H1 (cell line): Measurements from ENCODE around the gene NFKB1. TPM values are rescaled to one million over a fixed set of nuclear protein-coding genes. Genes with fewer than 3 reads are reported as not detected.

ENCODE experiments used
- CTCF ChIA-PET: fragments of 300-600 bp; sonication (Branson Sonifier 250); formaldehyde crosslinking; loops from one replicate; lab custom pipeline; 2021; ENCODE audit not compliant: partially characterized antibody; lab: Charles Lee
- POLR2A ChIA-PET: fragments of 300-600 bp; sonication (Branson Sonifier 250); formaldehyde crosslinking; loops from one replicate; lab custom pipeline; 2021; ENCODE audit warnings: inconsistent platforms; ENCODE audit not compliant: partially characterized antibody; lab: Charles Lee
- DNase-seq, 2 experiments: peaks; one replicate each; pipeline versions ENCODE4 v3.0.0 to v3.0.0-alpha.2; 2010 to 2022; ENCODE audit warnings: low spot score in 2 of 2, low read depth in 1 of 2, mixed read lengths in 1 of 2
- FAIRE-seq: peaks from 2 replicates; lab custom pipeline; 2011; peaks lifted over from hg19 to GRCh38; lab: Jason Lieb, UNC
- H2AFZ ChIP-seq: 2 replicates; pipeline ENCODE4 v1.8.1; 2012; ENCODE audit warnings: low read length, inconsistent platforms
- H2AK5ac ChIP-seq: 2 replicates; pipeline ENCODE4 v1.6.1; 2013; ENCODE audit warnings: low read depth, low read length
- H2BK120ac ChIP-seq: replicated peaks from 2 replicates; pipeline ENCODE3; 2013; ENCODE audit warnings: low read depth, low read length, inconsistent platforms
- H2BK12ac ChIP-seq: 2 replicates; pipeline ENCODE4 v1.6.1; 2013; ENCODE audit warnings: low read depth, low read length
- H2BK15ac ChIP-seq: 2 replicates; pipeline ENCODE4 v1.6.1; 2013; ENCODE audit warnings: low read length
- H2BK20ac ChIP-seq: 2 replicates; pipeline ENCODE4 v1.6.1; 2013; ENCODE audit warnings: low read length
- H2BK5ac ChIP-seq: 2 replicates; pipeline ENCODE4 v1.6.1; 2013; ENCODE audit warnings: low read depth, low read length
- H3K14ac ChIP-seq: 2 replicates; pipeline ENCODE4 v1.6.1; 2013; ENCODE audit warnings: inconsistent platforms; ENCODE audit not compliant: insufficient read length
- H3K18ac ChIP-seq: 2 replicates; pipeline ENCODE4 v1.6.1; 2013; ENCODE audit warnings: low read length; ENCODE audit errors: extremely low read depth
- H3K23ac ChIP-seq: 2 replicates; pipeline ENCODE4 v1.6.1; 2013; ENCODE audit warnings: inconsistent platforms; ENCODE audit not compliant: insufficient read length
- H3K23me2 ChIP-seq: 2 replicates; pipeline ENCODE4 v1.6.1; 2013; ENCODE audit warnings: low read depth, low read length
- H3K27ac ChIP-seq: 2 replicates; pipeline ENCODE4 v1.6.1; 2011; ENCODE audit warnings: low read depth, low read length, inconsistent platforms
- H3K27me3 ChIP-seq, 4 experiments: replicated peaks in 1 of 4; 1 replicate in 1 of 4; 2 replicates in 3 of 4; pipeline versions ENCODE4 v1.6.1 to v1.8.1; 2011 to 2013; ENCODE audit warnings: low read length in 3 of 4, mild to moderate bottlenecking in 3 of 4, inconsistent platforms in 2 of 4, mixed read lengths in 2 of 4, moderate library complexity in 1 of 4; ENCODE audit not compliant: control insufficient read depth in 3 of 4, insufficient read depth in 3 of 4; ENCODE audit errors: extremely low read depth in 1 of 4
- H3K36me3 ChIP-seq, 4 experiments: 2 replicates each; pipeline versions ENCODE4 v1.6.1 to v1.8.1; 2011 to 2013; ENCODE audit warnings: mild to moderate bottlenecking in 4 of 4, low read length in 3 of 4, moderate library complexity in 2 of 4, control low read depth in 1 of 4, inconsistent platforms in 1 of 4; ENCODE audit not compliant: insufficient read depth in 4 of 4, control insufficient read depth in 2 of 4
- H3K4ac ChIP-seq: replicated peaks from 2 replicates; pipeline ENCODE3; 2013; ENCODE audit warnings: low read length, low read depth, mixed read lengths, inconsistent platforms; ENCODE audit not compliant: insufficient read length
- H3K4me1 ChIP-seq, 4 experiments: replicated peaks in 1 of 4; 1 replicate in 1 of 4; 2 replicates in 3 of 4; pipeline versions ENCODE4 v1.6.1 to v1.8.1; 2011 to 2013; ENCODE audit warnings: low read length in 3 of 4, inconsistent platforms in 2 of 4, mixed read lengths in 1 of 4; ENCODE audit not compliant: insufficient read depth in 4 of 4, control insufficient read depth in 3 of 4
- H3K4me2 ChIP-seq, 2 experiments: 2 replicates each; pipeline versions ENCODE4 v1.6.1 to v1.8.1; 2011 to 2013; ENCODE audit warnings: low read depth in 2 of 2, low read length in 2 of 2, control low read depth in 1 of 2, inconsistent platforms in 1 of 2, mild to moderate bottlenecking in 1 of 2; ENCODE audit not compliant: insufficient read depth in 1 of 2
- H3K4me3 ChIP-seq, 4 experiments: fragments of 200-600, 300-600 bp in 1 of 4; sonication (generic), shearing (Covaris generic), sonication (Bioruptor Twin) in 1 of 4; 2 replicates each; pipeline versions ENCODE4 v1.5.1 to v1.8.1; 2011 to 2016; ENCODE audit warnings: low read length in 4 of 4, low read depth in 3 of 4, control low read depth in 2 of 4, inconsistent platforms in 2 of 4, mild to moderate bottlenecking in 2 of 4, mixed read lengths in 1 of 4, moderate library complexity in 1 of 4; ENCODE audit not compliant: insufficient read depth in 2 of 4; ENCODE audit errors: extremely low read depth in 1 of 4
- H3K56ac ChIP-seq: replicated peaks from 2 replicates; pipeline ENCODE3; 2013; ENCODE audit warnings: low read depth, mild to moderate bottlenecking, mixed read lengths, low read length, inconsistent platforms; ENCODE audit not compliant: insufficient read length
- H3K79me1 ChIP-seq: 2 replicates; pipeline ENCODE4 v1.6.1; 2013; ENCODE audit warnings: low read depth, low read length, control low read depth
- H3K79me2 ChIP-seq, 2 experiments: 2 replicates each; pipeline versions ENCODE4 v1.6.1 to v1.8.1; 2012 to 2013; ENCODE audit warnings: low read length in 2 of 2, mild to moderate bottlenecking in 2 of 2, inconsistent platforms in 1 of 2; ENCODE audit not compliant: insufficient read depth in 2 of 2, control insufficient read depth in 1 of 2
- H3K9ac ChIP-seq, 4 experiments: replicated peaks in 1 of 4; 1 replicate in 1 of 4; 2 replicates in 3 of 4; pipeline versions ENCODE4 v1.6.1 to v1.8.1; 2011 to 2013; ENCODE audit warnings: low read depth in 3 of 4, low read length in 3 of 4, control low read depth in 2 of 4, mild to moderate bottlenecking in 2 of 4, moderate library complexity in 2 of 4, inconsistent platforms in 1 of 4; ENCODE audit errors: extremely low read depth in 1 of 4
- H3K9me3 ChIP-seq, 2 experiments: 2 replicates each; pipeline versions ENCODE4 v1.6.1 to v1.8.1; 2012 to 2013; ENCODE audit warnings: mild to moderate bottlenecking in 2 of 2, moderate library complexity in 2 of 2, control low read depth in 1 of 2, inconsistent platforms in 1 of 2, low read depth in 1 of 2, low read length in 1 of 2, mixed read lengths in 1 of 2; ENCODE audit not compliant: insufficient read depth in 2 of 2
- H4K20me1 ChIP-seq, 2 experiments: replicated peaks in 1 of 2; 2 replicates each; pipeline versions ENCODE3 to v1.8.1; 2011 to 2013; ENCODE audit warnings: inconsistent platforms in 2 of 2, low read length in 2 of 2, mild to moderate bottlenecking in 1 of 2; ENCODE audit not compliant: insufficient read depth in 2 of 2, control insufficient read depth in 1 of 2
- H4K5ac ChIP-seq: 2 replicates; pipeline ENCODE4 v1.6.1; 2013; ENCODE audit warnings: low read length, low read depth, mixed read lengths, inconsistent platforms; ENCODE audit not compliant: insufficient read length
- H4K8ac ChIP-seq: 2 replicates; pipeline ENCODE4 v1.8.0; 2013; ENCODE audit warnings: mild to moderate bottlenecking, moderate library complexity, low read length, inconsistent platforms; ENCODE audit not compliant: insufficient read depth; ENCODE audit errors: extremely low read depth
- H4K91ac ChIP-seq: replicated peaks from 2 replicates; pipeline ENCODE3; 2013; ENCODE audit warnings: low read length, mixed read lengths, inconsistent platforms; ENCODE audit not compliant: insufficient read length
- CBX5 ChIP-seq: fragments of 300-800, 300-1000 bp; sonication (generic); IDR thresholded peaks from 2 replicates; pipeline ENCODE4 v1.7.1; 2016; ENCODE audit warnings: antibody characterized with exemption, low read length, low read depth
- FOSL1 ChIP-seq: IDR thresholded peaks from 2 replicates; pipeline ENCODE4 v1.6.1; 2011; ENCODE audit warnings: mild to moderate bottlenecking, low read depth, low read length, moderate library complexity; ENCODE audit not compliant: insufficient read depth
- KDM4A ChIP-seq: IDR thresholded peaks from one replicate; pipeline ENCODE4 v1.7.1; 2012; ENCODE audit warnings: low read depth, mild to moderate bottlenecking, moderate library complexity, low read length, inconsistent platforms; ENCODE audit not compliant: severe bottlenecking
- NRF1 ChIP-seq: IDR thresholded peaks from 2 replicates; pipeline ENCODE4 v1.6.1; 2011; ENCODE audit warnings: mild to moderate bottlenecking, low read depth, low read length, improper control_type of control experiment
- RAD21 ChIP-seq, 2 experiments: IDR thresholded peaks in 1 of 2; conservative IDR thresholded peaks in 1 of 2; 2 replicates each; pipeline ENCODE4 v1.6.1; 2011; ENCODE audit warnings: low read depth in 2 of 2, low read length in 2 of 2, improper control_type of control experiment in 1 of 2, inconsistent platforms in 1 of 2, mild to moderate bottlenecking in 1 of 2, moderate library complexity in 1 of 2
- RBBP5 ChIP-seq: IDR thresholded peaks from 2 replicates; pipeline ENCODE4 v1.7.1; 2012; ENCODE audit warnings: low read depth, mild to moderate bottlenecking, inconsistent platforms, low read length, moderate library complexity, borderline replicate concordance
- RFX5 ChIP-seq: IDR thresholded peaks from 2 replicates; pipeline ENCODE4 v1.6.1; 2011; ENCODE audit warnings: low read depth, low read length, improper control_type of control experiment, borderline replicate concordance
- RNF2 ChIP-seq: fragments of 200-900, 300-1000 bp; sonication (generic); IDR thresholded peaks from 2 replicates; pipeline ENCODE4 v1.7.1; 2016; ENCODE audit warnings: borderline replicate concordance, low read depth, mild to moderate bottlenecking, antibody characterized with exemption, low read length; ENCODE audit not compliant: poor library complexity, severe bottlenecking; ENCODE audit errors: missing control alignments
- SIX5 ChIP-seq: IDR thresholded peaks from 2 replicates; pipeline ENCODE4 v1.6.1; 2011; ENCODE audit warnings: mild to moderate bottlenecking, low read depth, low read length
- TAF1 ChIP-seq: IDR thresholded peaks from 2 replicates; pipeline ENCODE4 v1.6.1; 2011; ENCODE audit warnings: mild to moderate bottlenecking, low read depth, low read length
- WGBS, 2 experiments: shearing (Covaris generic) in 1 of 2; methylation state at CpG; one replicate each; pipeline versions ENCODE4 v1.1.6 to v1.1.7; 2013 to 2015; ENCODE audit warnings: low lambda C conversion rate in 2 of 2, mixed read lengths in 2 of 2, inconsistent platforms in 1 of 2, low coverage in 1 of 2, missing lambda C conversion rate in 1 of 2; ENCODE audit not compliant: insufficient replicate concordance in 2 of 2, insufficient coverage in 1 of 2, insufficient read length in 1 of 2; ENCODE audit errors: extremely low coverage in 1 of 2, missing lambda C conversion rate in 1 of 2; 5-methylcytosine and 5-hydroxymethylcytosine counted together
- polyA plus RNA-seq, 7 experiments: library from polyadenylated mRNA; depleted of rRNA in 3 of 7; stranded (reverse) in 5 of 7; unstranded in 2 of 7; fragments of >200 nt in 5 of 7; fragments of 200-250 nt in 2 of 7; gene quantifications; 1 replicate in 5 of 7; 2 replicates in 1 of 7; 4 replicates in 1 of 7; pipeline versions ENCODE4 v1.2.1 to v1.2.3, GENCODE V29; 2011 to 2013; ENCODE audit warnings: missing spikeins in 2 of 7, mixed read lengths in 2 of 7
- total RNA-seq: library from RNA; stranded (reverse); fragmentation: NEBNext Ultra II Directional; extraction: Animal tissue kit (Norgen Biotek cat#: 25700); gene quantifications from 2 replicates; pipeline ENCODE4 v1.2.1, GENCODE V29; 2021
- TF ChIP-seq, protein P1 (sequence below), 3 experiments: IDR thresholded peaks; 1 replicate in 2 of 3; 2 replicates in 1 of 3; pipeline versions ENCODE4 v1.5.1 to v1.6.1; 2011; ENCODE audit warnings: low read length in 3 of 3, mild to moderate bottlenecking in 3 of 3, inconsistent platforms in 2 of 3, low read depth in 1 of 3, moderate library complexity in 1 of 3; ENCODE audit not compliant: insufficient read depth in 1 of 3; ENCODE audit errors: control extremely low read depth in 1 of 3

NFKB1 gene
- total and polyA plus RNA-seq, 2 of the 8 experiments (the other 6 are each of a cell fraction or from before 2014, with no cell fraction given), result 2.9 to 6.8 TPM

DNA sequence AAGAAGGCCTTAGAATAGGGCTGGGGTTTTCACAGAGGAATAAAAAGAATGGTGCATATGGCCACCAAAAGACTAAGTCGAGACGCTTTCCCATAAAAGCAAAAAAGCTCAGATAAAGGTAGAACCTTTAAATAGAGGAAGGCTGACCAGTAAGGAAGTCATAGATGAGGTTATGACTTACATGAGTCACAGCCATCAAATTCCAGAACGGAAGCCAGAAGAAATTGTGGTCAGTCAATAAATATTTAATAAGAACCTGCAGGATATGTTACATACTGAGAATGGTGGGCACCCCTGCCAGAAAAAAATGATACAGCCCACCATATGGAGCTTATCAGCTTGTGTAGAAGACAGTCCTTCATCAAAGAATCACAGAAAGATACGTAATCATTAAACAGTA, 139.5 kb downstream of the NFKB1 start:
- FAIRE-seq (no peak), DNase-seq (no peak)
- H3K4me2 ChIP-seq, result no peak overlapping the region
- no peaks in the 10 kb centered on the region for H3K4me1 ChIP-seq
- no peak overlapping the region for H4K8ac ChIP-seq
- ChIA-PET CTCF (interaction anchor here (0.6 to 1.9 kb wide), 2 partner anchors 17 to 363 kb away, joined by 4 read pairs; no protein-coding TSS in a partner anchor), POLR2A (no interaction called here)
- no peak overlapping the region for H3K56ac ChIP-seq
- H3K23ac ChIP-seq, result no peak overlapping the region
- no peak overlapping the region for H2BK15ac ChIP-seq
- H3K4ac ChIP-seq, result no peak overlapping the region
- no peak overlapping the region for H2AFZ ChIP-seq
- no peak overlapping the region for H3K9ac ChIP-seq
- no peak overlapping the region for H4K5ac ChIP-seq
- no peak overlapping the region for H3K4me3 ChIP-seq
- no peaks in the 10 kb centered on the region for H3K79me2 ChIP-seq
- WGBS, 2 experiments, result 93% methylated on average over 4 of the region's 4 CpGs; no CpG with 5 or more reads in 1 of the 2 experiments
- H3K27ac ChIP-seq, result no peak overlapping the region
- H3K14ac ChIP-seq, result no peak overlapping the region
- no peak overlapping the region for H3K18ac ChIP-seq
- H2BK5ac ChIP-seq, result no peak overlapping the region
- H3K27me3 ChIP-seq, result no peaks in the 10 kb centered on the region
- no peak overlapping the region for H2BK12ac ChIP-seq
- H2AK5ac ChIP-seq, result no peak overlapping the region
- 0 out of 2 replicates have a peak, but pooled peaks cover 2% of the 10 kb centered on the region for H3K23me2 ChIP-seq
- H4K20me1 ChIP-seq, result no peaks in the 10 kb centered on the region
- no peak overlapping the region for H2BK120ac ChIP-seq
- no peak overlapping the region for H4K91ac ChIP-seq
- no peak overlapping the region for H2BK20ac ChIP-seq
- H3K9me3 ChIP-seq, result no peaks in the 10 kb centered on the region
- no peaks in the 10 kb centered on the region for H3K79me1 ChIP-seq
- peaks cover 0 to 6% (median 2%) of the 10 kb centered on the region in 4 experiments; a peak in 5 of 8 replicates for H3K36me3 ChIP-seq
- no peak for TF ChIP-seq RNF2
- no peak for TF ChIP-seq CBX5
- no peak for TF ChIP-seq FOSL1
- TF ChIP-seq KDM4A, result no peak
- TF ChIP-seq RFX5, result no peak
- TF ChIP-seq RAD21 (IDR thresholded peaks at IDR 0.05 in 1 of 2, conservative IDR thresholded peaks at IDR 0.05 in 1 of 2; ENCODE audit: low read depth in 2 of 2, low read length in 2 of 2), result no peak
- no peak for TF ChIP-seq NRF1
- no peak for TF ChIP-seq TAF1
- no peak for TF ChIP-seq RBBP5
- TF ChIP-seq, protein P1, sequence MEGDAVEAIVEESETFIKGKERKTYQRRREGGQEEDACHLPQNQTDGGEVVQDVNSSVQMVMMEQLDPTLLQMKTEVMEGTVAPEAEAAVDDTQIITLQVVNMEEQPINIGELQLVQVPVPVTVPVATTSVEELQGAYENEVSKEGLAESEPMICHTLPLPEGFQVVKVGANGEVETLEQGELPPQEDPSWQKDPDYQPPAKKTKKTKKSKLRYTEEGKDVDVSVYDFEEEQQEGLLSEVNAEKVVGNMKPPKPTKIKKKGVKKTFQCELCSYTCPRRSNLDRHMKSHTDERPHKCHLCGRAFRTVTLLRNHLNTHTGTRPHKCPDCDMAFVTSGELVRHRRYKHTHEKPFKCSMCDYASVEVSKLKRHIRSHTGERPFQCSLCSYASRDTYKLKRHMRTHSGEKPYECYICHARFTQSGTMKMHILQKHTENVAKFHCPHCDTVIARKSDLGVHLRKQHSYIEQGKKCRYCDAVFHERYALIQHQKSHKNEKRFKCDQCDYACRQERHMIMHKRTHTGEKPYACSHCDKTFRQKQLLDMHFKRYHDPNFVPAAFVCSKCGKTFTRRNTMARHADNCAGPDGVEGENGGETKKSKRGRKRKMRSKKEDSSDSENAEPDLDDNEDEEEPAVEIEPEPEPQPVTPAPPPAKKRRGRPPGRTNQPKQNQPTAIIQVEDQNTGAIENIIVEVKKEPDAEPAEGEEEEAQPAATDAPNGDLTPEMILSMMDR (IDR thresholded peaks at IDR 0.05; ENCODE audit: control extremely low read depth in 1 of 3, insufficient read depth in 1 of 3, low read depth in 1 of 3, low read length in 3 of 3), result no peak
- TF ChIP-seq SIX5, result no peak
